GM23248 (cell line): Measurements from ENCODE around the gene E2F4.

Experiments used
- EZH2 ChIP-seq: fragments of 200-600 bp; sonication (generic); IDR thresholded peaks from 2 replicates; pipeline ENCODE4 v1.6.1; 2018; ENCODE audit warnings: antibody characterized with exemption, mild to moderate bottlenecking; ENCODE audit not compliant: insufficient read depth, poor library complexity, severe bottlenecking
- EZH2phosphoT487 ChIP-seq: fragments of 200-600 bp; sonication (generic); IDR thresholded peaks from 2 replicates; pipeline ENCODE4 v1.6.1; 2018; ENCODE audit warnings: antibody characterized with exemption, moderate library complexity, mild to moderate bottlenecking, low read depth; ENCODE audit not compliant: insufficient read depth

DNA sequence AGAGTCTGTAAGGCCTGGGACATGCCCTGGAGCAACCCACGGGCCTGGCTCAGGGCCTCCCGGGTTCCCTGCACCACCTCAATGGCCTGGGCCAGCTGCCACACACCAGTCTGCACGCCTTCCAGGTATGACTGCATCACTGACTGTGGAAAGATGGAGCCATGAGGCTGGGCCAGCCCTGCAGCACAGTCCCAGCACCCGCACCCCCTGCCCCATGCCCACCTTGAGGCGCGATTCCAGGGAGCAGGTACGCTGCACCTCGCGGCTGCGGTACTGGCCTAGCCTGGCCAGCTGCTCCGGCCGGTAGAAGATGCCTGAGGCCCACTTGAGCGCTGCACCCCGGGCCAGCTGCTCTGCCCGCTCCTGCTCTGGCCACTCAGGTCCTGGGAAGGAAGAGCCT is 3.2 kb upstream of the E2F4 start:
- TF ChIP-seq EZH2phosphoT487 (no peak), EZH2 (no peak)
